Measurements from ENCODE around the gene SOX13. TPM values are rescaled to one million over a fixed set of nuclear protein-coding genes. Genes with fewer than 3 reads are reported as not detected.
A peak's percentile ranks its signal among the peaks of the same experiment; 100 is the strongest.

SOX13 gene
- total RNA-seq, 6 experiments from 2014 or later: 9.9 to 13.5 (median 11.1) TPM

DNA sequence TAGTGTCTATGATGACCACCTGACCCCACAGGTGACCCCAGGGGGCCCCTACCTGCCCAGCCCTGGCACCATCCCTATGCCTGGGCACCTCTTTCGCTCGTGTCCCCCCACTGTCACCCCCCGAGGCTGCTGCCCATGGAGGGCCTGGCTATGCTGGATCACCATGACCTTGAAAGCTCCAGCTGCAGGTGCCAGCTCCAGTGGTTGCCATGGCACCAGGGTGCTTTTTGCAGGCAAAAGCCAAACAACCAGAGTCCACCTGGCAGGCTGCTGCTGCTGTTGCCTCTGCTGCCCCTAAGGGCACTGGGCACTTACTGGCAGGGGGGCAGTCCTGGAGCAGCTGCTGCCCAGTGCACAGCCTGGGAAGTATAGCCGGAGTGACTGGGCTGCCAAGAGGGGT is 57.3 kb downstream of the SOX13 start:
- DNase-seq: no peak
- H3K4me1 Mint-ChIP-seq (ENCODE audit: low read depth): peaks cover 50% of the 10 kb centered on the region
- no peaks in the 10 kb centered on the region for H3K36me3 Mint-ChIP-seq (ENCODE audit: low read depth)
- TF ChIP-seq CTCF (IDR thresholded peaks at IDR 0.05): no peak
- H3K27me3 Mint-ChIP-seq (ENCODE audit: insufficient read depth): peaks cover 4% of the 10 kb centered on the region; the same call in 1 of the 2 replicates
- H3K4me3 Mint-ChIP-seq: no peak overlapping the region
- H3K9me3 Mint-ChIP-seq: no peaks in the 10 kb centered on the region
- peak overlapping the region; percentile 97 for H3K27ac Mint-ChIP-seq

DNA sequence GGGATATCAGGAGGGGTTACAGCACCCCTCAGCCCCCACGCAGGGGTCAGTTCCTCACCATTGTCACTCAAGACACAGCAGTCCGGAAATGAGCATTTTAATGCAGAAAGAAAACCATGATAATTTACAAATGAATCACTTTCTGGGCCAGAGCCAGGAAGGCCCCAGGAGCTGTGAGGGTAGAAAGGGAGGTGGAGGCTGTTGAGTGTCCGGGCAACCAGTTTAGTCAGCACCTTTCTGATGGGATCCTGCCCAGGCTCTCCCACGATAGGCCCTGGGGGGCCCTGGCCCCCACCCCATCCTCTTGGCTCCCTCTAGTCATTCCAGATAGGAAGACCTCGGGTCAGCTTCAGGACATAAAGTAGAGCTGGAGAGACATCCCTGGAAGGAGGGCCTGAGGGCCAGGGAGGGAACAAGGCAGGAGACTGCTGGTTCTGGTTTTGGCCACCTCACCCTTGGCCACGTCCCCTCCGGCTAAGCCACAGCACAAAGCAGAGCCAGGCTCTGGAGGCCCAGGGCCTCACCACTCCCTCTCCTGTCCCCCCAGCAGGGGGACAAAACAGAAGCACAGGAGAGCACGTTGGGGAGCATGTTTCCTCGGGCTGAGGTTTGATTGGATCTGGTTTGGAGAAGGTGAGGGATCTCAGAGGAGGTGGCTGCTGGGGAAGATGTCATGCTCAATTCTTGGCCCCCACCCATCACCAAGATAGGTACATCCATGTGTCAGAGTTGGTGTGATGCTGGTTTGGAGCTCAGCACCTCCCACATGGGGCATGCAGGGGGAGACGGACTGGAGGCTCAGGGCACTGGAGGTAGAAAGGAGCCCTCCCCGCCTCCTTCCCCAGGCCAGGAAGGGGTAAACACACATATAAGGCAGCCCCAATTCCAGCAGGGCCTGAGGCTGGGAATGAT is 58.3 kb downstream of the SOX13 start:
- TF ChIP-seq CTCF (IDR thresholded peaks at IDR 0.05): peak; percentile 68
- peak; percentile 90 for DNase-seq
- H3K27me3 Mint-ChIP-seq (ENCODE audit: insufficient read depth): peaks cover 5% of the 10 kb centered on the region; the same call in 1 of the 2 replicates
- peak overlapping the region; percentile 97 for H3K27ac Mint-ChIP-seq
- peaks cover 50% of the 10 kb centered on the region for H3K4me1 Mint-ChIP-seq (ENCODE audit: low read depth)
- H3K9me3 Mint-ChIP-seq: no peaks in the 10 kb centered on the region
- H3K4me3 Mint-ChIP-seq: peak overlapping the region; percentile 68
- H3K36me3 Mint-ChIP-seq (ENCODE audit: low read depth): no peaks in the 10 kb centered on the region

DNA sequence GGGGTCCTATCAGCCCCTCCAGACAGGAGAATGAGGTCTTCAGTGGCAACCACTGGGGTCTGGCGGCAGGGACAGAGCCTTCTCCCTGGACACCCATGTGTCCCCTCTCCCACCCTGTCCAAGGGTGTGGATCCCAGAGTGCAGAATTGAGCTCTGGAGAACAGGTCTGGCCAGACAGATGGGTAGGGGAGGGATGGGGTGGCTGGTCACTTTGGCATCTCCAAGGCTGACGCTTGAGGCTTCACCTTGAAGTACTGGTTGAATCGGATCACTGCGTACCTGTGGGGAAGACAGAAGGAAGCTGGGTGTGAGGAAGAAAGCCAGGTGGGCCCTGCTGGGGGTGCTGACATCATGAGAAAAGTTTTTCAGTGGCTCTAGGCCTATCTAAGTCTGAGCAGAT is 59.1 kb downstream of the SOX13 start:
- Mint-ChIP-seq H3K27ac (peak overlapping the region; percentile 42; the same call in 1 of the 2 replicates), H3K4me3 (no peak overlapping the region), H3K4me1 (ENCODE audit: low read depth) (peaks cover 48% of the 10 kb centered on the region), H3K36me3 (ENCODE audit: low read depth) (no peaks in the 10 kb centered on the region), H3K9me3 (no peaks in the 10 kb centered on the region), H3K27me3 (ENCODE audit: insufficient read depth) (peaks cover 5% of the 10 kb centered on the region; the same call in 1 of the 2 replicates)
- no peak for TF ChIP-seq CTCF (IDR thresholded peaks at IDR 0.05)
- no peak for DNase-seq

- Mint-ChIP-seq H3K27me3 (ENCODE audit: insufficient read depth) (peaks cover 5% of the 10 kb centered on the region; the same call in 1 of the 2 replicates), H3K27ac (no peak overlapping the region; the same call in 1 of the 2 replicates), H3K9me3 (no peaks in the 10 kb centered on the region), H3K36me3 (ENCODE audit: low read depth) (no peaks in the 10 kb centered on the region), H3K4me1 (ENCODE audit: low read depth) (peaks cover 40% of the 10 kb centered on the region), H3K4me3 (no peak overlapping the region)
- DNase-seq: no peak
- no peak for TF ChIP-seq CTCF (IDR thresholded peaks at IDR 0.05)
These were observed 59.8 kb downstream of the SOX13 start for GRCh38 chr1:204132718-204133117.

DNA sequence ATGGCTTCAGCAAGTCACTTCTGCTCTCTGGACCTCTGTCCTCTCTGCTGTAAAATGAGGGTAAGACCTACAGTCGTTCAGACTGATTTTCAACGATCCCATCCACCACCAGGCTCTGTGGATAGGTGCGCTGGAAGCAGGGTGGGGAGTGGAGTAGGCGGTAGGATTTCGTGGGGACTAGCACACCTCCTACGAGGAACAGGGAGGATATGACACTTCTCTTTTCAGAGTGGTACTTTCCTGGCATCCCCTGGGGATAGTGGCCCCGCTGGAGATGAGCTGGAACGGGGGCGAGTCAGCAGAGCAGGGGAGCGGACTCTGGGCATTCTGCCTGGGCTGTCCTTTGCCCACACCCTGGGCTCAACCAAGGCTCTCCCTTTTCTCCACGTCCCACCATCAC is 61.2 kb downstream of the SOX13 start:
- no peak for TF ChIP-seq CTCF (IDR thresholded peaks at IDR 0.05)
- Mint-ChIP-seq H3K4me1 (ENCODE audit: low read depth) (peaks cover 28% of the 10 kb centered on the region), H3K4me3 (no peak overlapping the region)

More for the DNA sequence above, 61.2 kb downstream of the SOX13 start:
- Mint-ChIP-seq H3K27ac (no peak overlapping the region), H3K27me3 (ENCODE audit: insufficient read depth) (peaks cover 5% of the 10 kb centered on the region), H3K9me3 (no peaks in the 10 kb centered on the region), H3K36me3 (ENCODE audit: low read depth) (peaks cover 4% of the 10 kb centered on the region; the same call in 1 of the 2 replicates)
- DNase-seq: no peak
